ENCODE data around the gene KRT77.

DNA sequence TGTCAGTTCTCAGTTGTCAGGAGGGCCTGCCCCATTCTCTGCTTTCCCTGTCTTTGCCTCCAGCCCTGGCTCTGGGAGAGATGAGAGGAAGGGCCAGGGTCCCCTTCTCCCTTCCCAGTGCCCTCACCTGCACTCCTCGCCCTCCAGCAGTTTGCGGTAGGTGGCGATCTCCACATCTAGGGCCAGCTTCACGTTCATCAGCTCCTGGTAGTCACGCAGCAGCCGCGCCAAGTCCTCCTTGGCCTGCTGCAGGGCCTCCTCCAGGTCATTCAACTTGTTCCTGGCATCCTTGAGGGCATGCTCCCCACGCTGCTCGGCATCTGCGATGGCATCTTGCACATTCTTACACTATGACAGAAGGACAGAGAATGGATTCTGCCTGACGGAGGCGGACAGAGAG, 56.7 kb downstream of the KRT77 start:
- TF ChIP-seq CTCF (IDR thresholded peaks at IDR 0.05) (no peak), POLR2A (IDR thresholded peaks at IDR 0.05) (no peak), POLR2AphosphoS5 (IDR thresholded peaks at IDR 0.05) (no peak), EP300 (IDR thresholded peaks at IDR 0.05; ENCODE audit: low read depth) (no peak)

Data from transverse colon (tissue), 4 donors.